NB4 (cell line): ENCODE measurements around the gene USP6.

Experiments
- DNase-seq: peaks from one replicate; pipeline ENCODE4 v3.0.0; 2010; ENCODE audit warnings: low read depth
- H3K4me3 ChIP-seq: one replicate; pipeline ENCODE4 v1.5.1; 2011; ENCODE audit warnings: mild to moderate bottlenecking, low read depth, low read length, moderate library complexity
- MYC ChIP-seq: IDR thresholded peaks from 2 replicates; pipeline ENCODE4 v1.6.1; 2011; ENCODE audit warnings: low read depth, low read length
- POLR2A ChIP-seq: IDR thresholded peaks from 2 replicates; pipeline ENCODE4 v1.6.1; 2011; ENCODE audit warnings: mild to moderate bottlenecking; ENCODE audit not compliant: insufficient read length; ENCODE audit errors: extremely low read depth
- TF ChIP-seq, protein P1 (sequence below): IDR thresholded peaks from 2 replicates; pipeline ENCODE4 v1.6.1; 2011; ENCODE audit warnings: low read depth, low read length
- TF ChIP-seq, protein P2 (sequence below): IDR thresholded peaks from one replicate; pipeline ENCODE4 v1.5.1; 2012; ENCODE audit warnings: low read depth, low read length

USP6 gene

GRCh38 chr17:5181509-5182305 is 65.9 kb downstream of the USP6 start:
- no peak overlapping the region for H3K4me3 ChIP-seq
- TF ChIP-seq, protein P1, sequence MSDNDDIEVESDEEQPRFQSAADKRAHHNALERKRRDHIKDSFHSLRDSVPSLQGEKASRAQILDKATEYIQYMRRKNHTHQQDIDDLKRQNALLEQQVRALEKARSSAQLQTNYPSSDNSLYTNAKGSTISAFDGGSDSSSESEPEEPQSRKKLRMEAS, result no peak
- no peak for DNase-seq

- no peak for DNase-seq
- H3K4me3 ChIP-seq, result no peak overlapping the region
- TF ChIP-seq MYC, result no peak
- TF ChIP-seq, protein P1, result no peak
- TF ChIP-seq POLR2A, result no peak
- TF ChIP-seq, protein P2, sequence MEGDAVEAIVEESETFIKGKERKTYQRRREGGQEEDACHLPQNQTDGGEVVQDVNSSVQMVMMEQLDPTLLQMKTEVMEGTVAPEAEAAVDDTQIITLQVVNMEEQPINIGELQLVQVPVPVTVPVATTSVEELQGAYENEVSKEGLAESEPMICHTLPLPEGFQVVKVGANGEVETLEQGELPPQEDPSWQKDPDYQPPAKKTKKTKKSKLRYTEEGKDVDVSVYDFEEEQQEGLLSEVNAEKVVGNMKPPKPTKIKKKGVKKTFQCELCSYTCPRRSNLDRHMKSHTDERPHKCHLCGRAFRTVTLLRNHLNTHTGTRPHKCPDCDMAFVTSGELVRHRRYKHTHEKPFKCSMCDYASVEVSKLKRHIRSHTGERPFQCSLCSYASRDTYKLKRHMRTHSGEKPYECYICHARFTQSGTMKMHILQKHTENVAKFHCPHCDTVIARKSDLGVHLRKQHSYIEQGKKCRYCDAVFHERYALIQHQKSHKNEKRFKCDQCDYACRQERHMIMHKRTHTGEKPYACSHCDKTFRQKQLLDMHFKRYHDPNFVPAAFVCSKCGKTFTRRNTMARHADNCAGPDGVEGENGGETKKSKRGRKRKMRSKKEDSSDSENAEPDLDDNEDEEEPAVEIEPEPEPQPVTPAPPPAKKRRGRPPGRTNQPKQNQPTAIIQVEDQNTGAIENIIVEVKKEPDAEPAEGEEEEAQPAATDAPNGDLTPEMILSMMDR, result no peak
Observed at GRCh38 chr17:5182597-5183409, 67.0 kb downstream of the USP6 start.

- no peak for DNase-seq
- no peak for TF ChIP-seq POLR2A
- TF ChIP-seq, protein P1, result no peak
- no peak overlapping the region for H3K4me3 ChIP-seq
Observed at GRCh38 chr17:5183410-5183793, 67.6 kb downstream of the USP6 start.

- no peak for DNase-seq
- no peak overlapping the region for H3K4me3 ChIP-seq
- TF ChIP-seq POLR2A (no peak), MYC (no peak)
- TF ChIP-seq, protein P2, result no peak
- TF ChIP-seq, protein P1, result no peak
Observed at GRCh38 chr17:5184288-5184687, 68.5 kb downstream of the USP6 start.

GRCh38 chr17:5191541-5192417 is 75.9 kb downstream of the USP6 start, which contains the start of gene ZNF594:
TSS of gene ZNF594 (minus strand) at chr17:5191868. CDS start at chr17:5184256, 7,612 bp downstream.
- TF ChIP-seq MYC (no peak), POLR2A (peak; percentile 38)
- TF ChIP-seq, protein P2, result peak; percentile 39
- TF ChIP-seq, protein P1, result peak; percentile 24; the same call in 1 of the 2 replicates
- DNase-seq, result peak; percentile 91
- H3K4me3 ChIP-seq, result peak within 1 kb of the TSS; percentile 68

DNA sequence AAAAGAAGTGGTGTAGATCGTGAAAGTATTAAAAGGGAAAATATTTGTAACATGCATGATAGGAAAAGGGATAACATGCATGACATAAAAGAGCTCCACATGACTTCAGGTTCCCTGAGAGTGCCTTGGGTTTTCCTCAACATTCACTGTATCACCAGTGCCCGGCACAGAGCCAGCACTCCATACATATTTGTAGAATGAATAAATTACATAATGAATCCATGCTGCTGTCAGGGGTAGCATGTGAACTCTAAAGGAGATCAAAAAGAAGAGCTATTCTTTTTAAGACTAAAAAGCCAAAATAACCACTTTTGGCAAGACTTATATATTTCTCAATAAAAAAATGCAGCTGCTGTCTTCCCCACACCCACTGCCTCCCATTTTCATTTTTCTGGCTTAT is 78.5 kb downstream of the USP6 start:
- TF ChIP-seq, protein P2, result no peak
- TF ChIP-seq MYC, result no peak
- no peak for TF ChIP-seq POLR2A
- no peak for DNase-seq
- no peak overlapping the region for H3K4me3 ChIP-seq
